GM10266 (cell line): ENCODE results near the gene FOXC2.

Source experiments
- DNase-seq: peaks from one replicate; pipeline ENCODE4 v3.0.0; 2012; ENCODE audit errors: extremely low spot score
- TF ChIP-seq, protein P1 (sequence below): IDR thresholded peaks from 2 replicates; pipeline ENCODE4 v1.5.1; 2012; ENCODE audit warnings: mild to moderate bottlenecking, low read depth; ENCODE audit not compliant: control insufficient read depth, insufficient read depth; ENCODE audit errors: missing control alignments

FOXC2 gene

DNA sequence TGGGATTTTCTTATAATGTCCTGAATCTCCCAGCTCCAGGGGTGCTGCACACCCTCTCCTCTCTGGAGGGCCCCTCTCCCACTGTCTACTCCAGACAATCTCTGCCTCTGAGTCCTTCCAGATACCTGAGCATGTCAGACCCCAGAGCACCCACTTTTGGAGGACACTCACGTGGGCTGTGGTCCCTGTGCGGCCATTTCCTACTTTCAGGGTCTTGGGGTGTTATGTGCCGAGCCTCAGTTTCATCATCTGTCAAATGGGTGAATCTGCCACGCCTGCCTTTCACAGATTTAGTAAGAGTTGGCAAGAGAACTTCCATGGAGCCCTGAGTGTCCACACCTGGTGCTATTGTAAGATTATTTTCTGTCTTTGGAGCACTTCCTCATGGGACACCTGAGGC is 8.0 kb downstream of the FOXC2 start:
- TF ChIP-seq, protein P1, sequence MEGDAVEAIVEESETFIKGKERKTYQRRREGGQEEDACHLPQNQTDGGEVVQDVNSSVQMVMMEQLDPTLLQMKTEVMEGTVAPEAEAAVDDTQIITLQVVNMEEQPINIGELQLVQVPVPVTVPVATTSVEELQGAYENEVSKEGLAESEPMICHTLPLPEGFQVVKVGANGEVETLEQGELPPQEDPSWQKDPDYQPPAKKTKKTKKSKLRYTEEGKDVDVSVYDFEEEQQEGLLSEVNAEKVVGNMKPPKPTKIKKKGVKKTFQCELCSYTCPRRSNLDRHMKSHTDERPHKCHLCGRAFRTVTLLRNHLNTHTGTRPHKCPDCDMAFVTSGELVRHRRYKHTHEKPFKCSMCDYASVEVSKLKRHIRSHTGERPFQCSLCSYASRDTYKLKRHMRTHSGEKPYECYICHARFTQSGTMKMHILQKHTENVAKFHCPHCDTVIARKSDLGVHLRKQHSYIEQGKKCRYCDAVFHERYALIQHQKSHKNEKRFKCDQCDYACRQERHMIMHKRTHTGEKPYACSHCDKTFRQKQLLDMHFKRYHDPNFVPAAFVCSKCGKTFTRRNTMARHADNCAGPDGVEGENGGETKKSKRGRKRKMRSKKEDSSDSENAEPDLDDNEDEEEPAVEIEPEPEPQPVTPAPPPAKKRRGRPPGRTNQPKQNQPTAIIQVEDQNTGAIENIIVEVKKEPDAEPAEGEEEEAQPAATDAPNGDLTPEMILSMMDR = no peak
- DNase-seq = no peak

DNA sequence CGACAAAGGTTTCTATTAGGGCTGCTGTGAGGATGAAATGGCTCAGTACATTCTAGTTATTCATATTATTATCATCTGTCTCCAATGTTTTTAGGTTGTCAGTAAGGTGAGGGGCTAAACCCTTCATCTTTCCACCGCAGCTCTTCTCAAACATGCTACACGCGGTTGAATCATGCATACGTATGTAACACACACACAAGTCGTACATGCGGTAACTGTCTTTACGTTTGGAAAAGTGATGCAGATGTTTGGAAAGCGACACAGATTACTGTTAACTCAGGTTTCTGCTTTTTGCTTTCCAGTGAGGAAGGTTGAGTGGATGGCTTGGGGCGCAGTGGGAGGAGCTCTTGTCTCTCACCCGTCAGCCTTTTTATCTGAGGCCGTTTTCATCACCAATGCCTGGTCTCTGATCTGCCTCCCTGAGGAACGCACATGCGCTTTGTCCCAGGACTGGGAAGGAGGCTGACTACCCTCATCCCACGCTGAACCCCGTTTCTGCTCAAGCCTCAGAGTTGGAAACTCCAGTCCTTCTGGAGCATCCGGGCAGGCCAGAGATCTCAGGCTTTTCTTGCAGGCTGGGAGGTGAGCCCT is 8.6 kb downstream of the FOXC2 start:
- no peak for DNase-seq
- TF ChIP-seq, protein P1 = no peak

DNA sequence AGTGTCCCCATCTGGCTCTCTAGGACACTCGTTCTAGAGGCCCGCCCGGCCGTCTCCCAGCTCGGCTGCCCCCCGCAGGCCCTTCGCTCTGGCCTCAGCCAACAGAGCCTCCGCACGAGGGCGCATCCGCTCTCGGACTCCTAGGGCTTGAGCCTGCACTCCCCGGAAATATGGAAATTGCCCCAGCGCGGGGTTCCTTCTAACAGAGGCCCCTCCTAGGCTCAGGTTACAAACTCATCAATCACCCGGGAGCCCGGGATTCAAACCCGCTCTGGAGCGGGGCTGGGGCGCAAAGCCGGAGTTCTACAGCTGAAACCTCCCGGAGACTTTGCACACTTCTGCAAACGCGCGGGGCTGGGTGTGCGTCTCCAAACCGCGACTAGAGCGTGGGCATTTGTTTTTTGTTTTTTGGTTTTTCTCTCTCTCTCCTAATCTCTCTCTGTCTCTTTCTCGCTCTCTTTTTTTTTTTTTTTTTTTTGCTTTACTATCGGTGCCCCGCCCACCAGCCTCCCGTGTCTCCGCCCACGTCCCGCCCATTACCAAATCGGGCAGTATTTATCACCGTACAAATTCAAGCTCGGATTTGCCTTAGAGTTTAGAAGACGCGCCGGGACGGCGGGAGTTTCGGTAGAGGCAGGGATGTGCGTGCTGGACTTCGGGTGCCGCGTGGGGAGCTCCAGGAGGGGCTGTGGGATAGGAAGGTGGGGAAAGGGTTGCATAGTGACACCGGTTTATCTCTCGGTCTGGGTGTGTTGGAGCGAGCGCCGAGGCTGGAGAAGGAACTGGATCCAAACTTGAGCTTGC is 9.3 kb downstream of the FOXC2 start:
- peak; percentile 66 for DNase-seq
- TF ChIP-seq, protein P1 = peak; percentile 52

DNA sequence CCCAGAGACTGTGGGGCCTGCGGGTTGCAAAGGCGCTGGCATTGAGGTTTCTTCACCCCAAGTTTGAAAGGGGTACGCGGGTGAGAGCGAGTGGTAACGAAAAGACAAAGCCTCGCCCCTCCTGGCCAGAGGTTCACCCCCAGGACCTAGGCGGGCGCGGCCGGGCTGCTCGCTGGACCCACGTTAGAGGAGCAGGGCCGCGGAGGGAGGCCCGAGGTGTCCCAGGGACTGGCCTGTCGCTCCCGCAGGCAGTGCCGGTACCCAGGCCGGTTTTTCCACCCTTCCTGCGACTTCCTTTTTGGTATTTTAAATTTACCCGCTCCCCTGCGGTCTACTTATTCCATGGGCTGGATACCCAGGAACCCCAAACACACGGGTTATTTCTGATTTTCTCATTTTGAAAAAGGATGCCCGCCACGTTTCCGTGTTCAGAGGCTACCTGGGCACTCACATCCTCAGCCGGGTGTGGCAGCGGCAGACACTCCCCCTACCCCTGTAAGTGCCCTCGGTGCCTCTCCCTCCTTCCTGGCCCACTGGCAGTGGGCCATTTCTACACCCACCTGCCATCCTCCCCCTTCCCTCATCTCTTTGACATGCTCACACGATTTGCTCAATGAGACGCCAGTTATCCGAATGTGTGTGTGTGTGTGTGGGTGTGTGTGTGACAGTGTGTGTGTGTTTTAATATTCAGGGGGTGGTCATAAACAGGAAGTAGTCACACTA is 10.1 kb downstream of the FOXC2 start:
- TF ChIP-seq, protein P1 = no peak

DNA sequence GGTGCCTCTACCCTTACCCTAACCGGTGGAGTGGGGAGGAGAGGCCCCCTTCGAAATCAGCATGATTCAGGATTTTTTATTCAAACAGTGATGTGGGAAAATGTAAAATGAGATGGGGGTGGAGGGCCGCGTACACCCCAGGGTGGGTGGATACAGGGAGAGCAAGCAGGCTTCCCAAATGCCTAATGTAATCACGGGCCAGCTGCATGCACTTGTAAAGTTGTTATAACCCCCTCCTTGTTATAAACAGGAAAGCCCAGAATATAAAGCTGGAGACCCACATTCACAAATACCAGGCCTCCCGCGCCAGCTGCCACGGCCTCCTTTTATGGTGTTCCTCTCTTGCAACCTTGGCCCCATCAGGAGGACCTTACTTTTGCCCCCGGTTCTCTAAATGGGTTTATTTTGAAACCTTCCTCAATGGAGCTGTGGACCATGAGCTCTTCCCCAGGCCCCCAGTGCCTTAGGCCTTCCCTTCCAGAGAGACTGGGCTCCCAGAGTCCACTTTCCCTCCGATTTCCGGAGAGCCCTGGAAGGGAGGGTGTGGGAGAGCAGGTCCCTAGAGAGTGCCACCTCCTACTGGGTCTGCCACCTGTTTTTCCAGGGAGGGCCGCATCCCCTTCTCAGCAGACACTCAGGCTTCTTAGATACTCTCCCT is 10.8 kb downstream of the FOXC2 start:
- no peak for DNase-seq

More for the DNA sequence above, 10.1 kb downstream of the FOXC2 start:
- no peak for DNase-seq

DNA sequence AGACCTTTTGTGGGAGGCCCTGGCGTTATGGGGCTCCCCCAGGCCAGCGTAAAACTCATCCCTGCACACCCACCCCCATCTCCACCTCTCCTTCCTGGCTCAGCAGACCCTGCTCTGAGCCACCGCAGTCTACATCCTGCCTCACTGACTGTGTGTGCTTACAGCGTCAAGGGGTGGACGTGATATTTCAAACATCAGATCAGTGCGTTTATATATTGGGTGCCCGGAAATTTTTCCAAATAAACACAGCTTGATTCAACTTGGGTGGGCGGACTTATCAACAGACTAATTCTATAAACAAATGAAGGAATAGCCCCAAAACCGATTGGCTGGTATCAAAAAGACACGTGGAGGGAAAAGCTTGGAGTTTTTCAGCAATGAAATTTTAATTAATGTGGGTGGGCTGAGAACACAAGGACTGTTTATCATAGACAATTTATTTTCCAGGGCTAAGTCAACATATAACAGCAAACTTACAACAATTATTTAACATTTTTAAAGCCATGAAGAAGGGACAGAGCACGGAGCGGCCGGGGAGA is 11.5 kb downstream of the FOXC2 start, which contains the start of gene FOXL1:
Gene FOXL1 (plus strand): TSS at position 489 of the 539 bp plus-strand sequence. CDS start 175 bp downstream, outside the sequence.
- DNase-seq = no peak
- TF ChIP-seq, protein P1 = no peak

More for the DNA sequence above, 10.8 kb downstream of the FOXC2 start:
- TF ChIP-seq, protein P1 = no peak
